ENCODE measurements around the gene VAMP3. TPM values are rescaled to one million over a fixed set of nuclear protein-coding genes. Genes with fewer than 3 reads are reported as not detected.

The VAMP3 gene
- total RNA-seq, result 154 and 201 TPM in 2 replicates

DNA sequence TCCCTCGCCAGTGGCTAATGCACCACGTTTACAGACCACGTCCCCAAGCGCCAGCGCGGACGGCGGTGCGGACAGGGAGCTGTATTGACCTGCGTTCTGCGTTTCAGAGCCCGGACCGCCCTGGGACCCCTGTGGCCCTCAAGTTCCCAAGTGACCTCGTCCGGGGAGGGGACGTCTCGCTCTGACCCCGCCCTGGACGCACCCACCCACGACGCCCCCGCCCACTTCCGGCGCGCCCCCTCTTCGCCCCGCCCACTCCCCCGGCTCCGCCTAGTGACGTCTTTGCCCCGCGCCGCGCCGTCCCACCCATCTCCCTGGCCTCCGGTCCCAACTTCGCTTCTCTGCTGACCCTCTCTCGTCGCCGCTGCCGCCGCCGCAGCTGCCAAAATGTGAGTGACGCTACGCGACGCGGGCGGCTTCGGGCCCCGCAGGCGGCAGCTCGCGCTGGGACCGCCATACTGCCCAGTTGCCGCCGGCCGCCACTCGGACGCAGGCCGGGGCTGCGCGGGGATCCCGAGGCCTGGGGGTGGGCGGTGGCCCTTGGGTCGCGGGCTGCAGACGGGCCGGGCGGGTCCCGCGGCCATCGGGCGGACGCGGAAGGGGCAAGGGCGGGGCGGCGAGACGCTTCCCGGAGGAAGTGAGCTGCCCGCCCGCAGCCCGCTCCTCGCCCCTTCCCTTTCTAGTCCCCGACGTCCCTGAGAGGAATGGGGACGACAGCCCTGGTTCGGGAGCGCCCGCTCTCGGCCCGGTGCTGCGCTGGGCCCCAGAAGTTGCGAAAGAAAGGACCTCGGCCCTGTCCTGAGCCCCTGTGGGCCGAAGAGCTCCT, at the start of gene VAMP3:
Gene VAMP3 (plus strand): TSS at position 300 of the 826 bp plus-strand sequence. CDS start 88 bp downstream, at position 388.

DNA sequence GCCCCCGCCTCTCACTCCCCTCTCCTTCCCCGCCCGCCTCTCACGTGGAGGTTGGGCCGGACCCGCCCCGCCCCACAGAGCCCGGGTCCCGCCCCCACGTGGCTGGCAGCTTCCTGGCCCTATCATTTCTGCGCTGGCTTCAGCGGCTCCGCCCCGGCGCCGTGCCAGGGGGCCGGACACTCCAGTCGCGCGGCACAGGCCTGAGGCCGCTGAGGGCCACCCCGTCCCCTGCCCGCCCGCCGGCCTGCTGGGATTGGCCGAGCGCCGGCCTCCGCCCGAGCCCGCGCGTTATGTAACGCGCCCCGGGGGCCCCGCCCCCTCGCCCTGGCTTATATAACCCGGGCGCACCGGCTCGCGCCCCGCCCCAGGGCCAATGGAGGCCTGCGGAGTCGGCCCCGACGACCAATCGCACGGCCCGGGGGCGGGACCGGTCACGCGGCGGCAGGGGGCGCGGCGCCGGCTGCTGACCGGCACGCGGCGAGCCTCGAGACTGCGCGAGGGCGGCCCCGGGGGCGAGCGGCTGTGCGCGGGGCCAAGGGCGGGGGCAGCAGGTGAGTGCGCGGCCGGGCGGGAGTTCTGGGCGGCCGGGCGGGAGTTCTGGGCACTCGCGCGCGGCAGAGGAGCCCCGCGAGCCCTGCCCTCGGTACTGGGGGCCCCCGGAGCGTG, 12.9 kb downstream of the VAMP3 start, which contains the start of gene PER3:
Gene PER3 (plus strand): TSS at position 466 of the 666 bp plus-strand sequence. CDS start 587 bp downstream, outside the sequence.

Other genes starting within 250 kb of the VAMP3 start
- gene PER3, start 13.0 kb downstream of the VAMP3 start, total RNA-seq, result 15.3 and 18.7 TPM in 2 replicates
- 0.11 TPM in 1 of 2 replicates, not detected in the other for gene UTS2, start 81.8 kb downstream of the VAMP3 start, total RNA-seq
- gene TNFRSF9, start 169.5 kb downstream of the VAMP3 start, total RNA-seq, result 0.13 and 0.65 TPM in 2 replicates
- gene PARK7, start 190.4 kb downstream of the VAMP3 start, total RNA-seq, result 234 and 254 TPM in 2 replicates